ENCODE results near the gene UBAC1.

- TF ChIP-seq POLR2A (IDR thresholded peaks at IDR 0.05; ENCODE audit: low read length) (no peak), GATA1 (IDR thresholded peaks at IDR 0.05; ENCODE audit: low read depth, low read length) (no peak)
These were observed 46.3 kb downstream of the UBAC1 start for GRCh38 chr9:135914921-135915320.

Measured in erythroblast (primary cell).